DMS 273 (cell line): ENCODE measurements around the gene EYS.

Experiments used
- DNase-seq: peaks from one replicate; lab custom pipeline; 2025; ENCODE audit not compliant: unreplicated experiment; lab: John Stamatoyannopoulos, UW

The EYS gene

DNA sequence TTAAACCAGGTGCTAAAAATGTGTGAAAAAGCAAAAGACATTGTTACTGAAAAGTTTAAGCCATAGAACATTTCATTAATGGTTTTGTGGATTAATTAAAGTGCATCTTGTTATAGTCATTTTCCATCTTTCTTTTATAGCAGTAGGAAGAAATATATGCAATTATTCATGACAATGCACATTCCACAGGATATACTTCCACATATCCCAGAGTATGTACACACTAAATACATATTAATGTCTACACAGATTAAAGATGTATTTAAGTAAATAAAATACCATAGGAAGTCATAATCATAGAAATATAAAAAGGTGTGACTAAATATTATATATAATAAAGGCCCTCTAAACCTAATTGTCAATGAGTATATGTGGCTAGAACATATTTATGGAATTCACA, 1492.7 kb downstream of the EYS start:
- no peak for DNase-seq

DNA sequence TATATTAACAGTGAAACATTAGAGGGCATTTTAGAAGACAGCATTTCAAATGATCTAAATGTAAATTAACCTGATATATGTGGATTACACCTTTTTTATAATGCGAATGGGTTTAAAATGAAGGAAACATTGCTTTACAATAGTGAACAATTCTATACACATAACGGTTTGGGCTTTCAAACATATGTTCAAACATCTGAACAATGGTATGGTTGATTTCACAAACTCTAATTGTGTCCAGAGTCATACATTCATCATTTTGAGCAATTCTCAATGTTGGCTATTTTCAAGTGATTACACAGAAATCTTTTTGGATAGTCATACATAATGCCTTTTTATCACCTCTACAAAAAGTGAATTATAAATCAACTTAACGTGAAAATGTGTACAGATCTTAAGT, 1493.3 kb downstream of the EYS start:
- DNase-seq: no peak

DNA sequence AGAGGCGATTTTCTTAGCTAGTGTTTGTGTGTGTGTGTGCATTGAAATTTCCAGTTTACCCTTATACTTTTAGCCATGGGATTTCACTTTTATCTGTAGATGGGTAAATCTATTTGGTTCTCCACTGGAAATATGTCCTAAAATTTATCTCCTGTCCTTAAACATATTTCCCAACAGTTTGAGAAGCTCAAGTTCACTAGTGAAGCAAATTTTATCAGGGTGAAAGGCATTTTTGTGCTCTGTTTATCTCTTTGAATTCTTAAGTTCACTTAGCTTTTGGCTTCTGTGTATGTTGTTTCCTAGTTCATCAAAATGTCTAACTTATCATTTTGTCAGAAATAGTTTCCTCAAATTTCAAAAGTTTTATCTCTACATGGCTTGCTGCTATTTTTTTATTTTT, 1509.8 kb downstream of the EYS start:
- DNase-seq: no peak

DNA sequence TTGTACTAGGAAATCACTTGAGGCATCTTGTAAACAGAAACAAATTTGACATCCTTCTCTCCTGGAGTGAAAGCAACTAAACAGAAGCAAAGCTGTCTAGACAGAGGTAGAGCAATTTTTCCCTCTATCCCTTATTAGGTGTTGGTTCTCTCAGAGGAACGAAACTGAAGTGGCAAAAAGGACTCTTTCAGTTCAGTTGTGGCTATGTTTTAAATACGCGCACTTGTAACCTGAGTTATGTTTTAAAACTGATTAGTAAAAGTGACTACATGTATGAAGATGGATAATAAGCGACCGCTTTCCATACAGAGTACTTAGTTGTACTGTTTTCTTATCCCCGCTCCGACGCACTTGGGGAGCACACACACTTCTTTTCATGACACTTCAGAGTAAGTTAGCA, 1520.4 kb downstream of the EYS start:
- DNase-seq: no peak

DNA sequence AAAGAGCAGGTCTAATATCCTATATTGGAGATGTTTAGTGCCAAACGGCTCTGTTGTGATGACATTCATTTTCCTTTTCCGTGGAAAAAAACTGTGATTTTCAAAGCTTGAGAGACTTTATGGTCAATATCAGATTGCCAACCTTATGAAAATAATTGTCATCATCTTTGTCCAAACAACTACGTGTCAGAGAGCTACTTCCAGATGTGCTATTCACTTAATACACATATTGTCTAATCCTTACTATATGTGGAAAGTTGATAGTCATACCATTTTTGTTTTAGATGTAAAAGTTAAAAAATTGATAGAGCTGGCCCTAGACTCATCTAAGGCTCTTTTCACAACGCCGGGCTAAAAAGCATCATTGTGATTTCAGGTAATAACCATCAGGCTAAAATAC, 1521.4 kb downstream of the EYS start:
- no peak for DNase-seq

DNA sequence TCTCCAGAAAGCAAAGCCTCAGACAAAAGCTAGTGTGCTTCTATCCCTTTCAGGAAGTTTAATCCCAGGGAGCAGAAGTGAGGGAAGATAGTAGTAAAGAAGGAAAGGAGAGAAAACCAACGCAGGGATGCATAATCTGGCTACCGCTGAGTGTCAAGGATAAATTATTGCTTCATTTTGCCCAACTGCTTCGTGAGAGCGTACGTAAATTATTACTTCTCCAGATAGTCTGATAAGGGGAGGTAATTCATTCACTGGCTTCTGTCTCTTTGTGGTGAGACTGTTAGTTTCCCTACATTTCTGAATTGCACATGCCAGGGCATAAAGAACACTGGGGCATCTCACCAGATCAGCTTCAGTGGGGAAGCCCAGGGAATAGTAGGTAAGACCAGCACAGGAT, 1531.7 kb downstream of the EYS start:
- DNase-seq: no peak

DNA sequence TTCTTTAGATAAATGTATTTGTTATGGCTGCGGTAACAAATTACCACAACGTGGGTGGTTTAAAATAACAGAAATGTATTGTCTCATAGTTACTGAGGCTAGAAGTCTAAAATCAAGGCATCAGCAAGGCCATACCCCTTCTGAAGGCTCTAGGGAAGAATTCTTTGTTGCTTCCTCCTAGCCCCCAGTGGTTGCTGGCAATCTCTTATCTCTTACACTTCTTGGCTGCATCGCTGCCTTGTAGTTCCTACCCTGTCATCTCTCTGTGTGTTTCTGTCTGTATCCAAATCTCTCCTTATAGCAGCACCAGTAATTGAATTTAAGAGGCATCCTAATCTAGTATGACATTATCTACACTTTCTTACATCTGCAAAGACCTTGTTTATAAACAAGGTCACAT, 1536.7 kb downstream of the EYS start:
- no peak for DNase-seq

DNA sequence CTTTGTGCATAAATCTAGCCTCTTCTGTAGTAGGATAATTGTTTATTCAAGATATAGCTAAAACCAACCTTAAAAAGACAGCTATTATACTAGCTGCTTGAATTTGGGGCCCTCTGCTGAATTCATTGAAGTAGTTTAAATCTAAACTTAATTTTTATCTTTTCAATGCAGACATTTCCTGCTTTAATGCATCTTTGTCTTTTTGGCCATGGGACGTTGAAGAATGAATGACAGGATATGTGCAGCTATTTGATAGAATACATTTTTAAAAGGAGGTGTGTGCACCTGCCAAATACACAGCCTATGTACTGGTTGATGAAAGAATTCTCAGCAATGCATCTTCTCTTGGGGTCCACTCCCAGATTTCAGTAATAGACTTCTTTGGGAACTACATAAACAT, 1546.5 kb downstream of the EYS start:
- DNase-seq: no peak

DNA sequence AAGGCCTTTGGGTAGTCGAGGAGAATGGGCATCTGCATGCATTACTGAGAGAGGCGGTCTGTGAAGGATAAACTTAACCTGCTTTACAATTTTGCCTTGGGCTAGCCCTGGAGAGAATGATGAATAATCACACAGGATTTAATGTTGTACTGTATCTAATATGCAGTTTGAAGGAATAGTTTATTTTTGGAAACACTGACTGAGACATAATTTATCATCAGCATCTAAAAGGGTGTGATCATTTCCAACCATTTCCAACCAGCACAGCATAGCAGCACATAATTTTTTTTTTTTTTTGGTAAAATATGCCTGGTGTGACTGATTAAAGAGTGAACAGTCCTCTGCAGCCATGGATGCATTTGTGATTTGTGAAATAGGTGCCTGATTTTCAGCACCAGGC, 1552.0 kb downstream of the EYS start:
- no peak for DNase-seq

DNA sequence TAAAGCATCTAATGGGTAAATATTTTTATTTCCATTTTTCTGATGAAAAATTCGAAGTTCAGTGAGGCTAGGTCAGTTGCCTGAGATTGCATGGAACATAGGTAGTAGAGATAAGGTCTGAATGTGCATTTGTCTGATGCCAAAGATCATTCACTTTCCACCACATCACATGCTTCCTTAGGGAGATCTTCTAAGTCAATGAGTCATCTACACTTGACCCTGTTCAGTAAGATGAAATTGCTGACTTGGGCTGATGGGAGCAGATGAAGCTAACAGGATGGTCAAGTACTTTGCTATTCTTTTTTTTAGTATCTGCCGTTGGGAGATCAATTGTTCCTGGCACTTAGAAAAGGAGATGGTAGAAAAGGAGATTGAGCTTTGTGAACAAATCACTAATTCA, 1560.2 kb downstream of the EYS start:
- no peak for DNase-seq

DNA sequence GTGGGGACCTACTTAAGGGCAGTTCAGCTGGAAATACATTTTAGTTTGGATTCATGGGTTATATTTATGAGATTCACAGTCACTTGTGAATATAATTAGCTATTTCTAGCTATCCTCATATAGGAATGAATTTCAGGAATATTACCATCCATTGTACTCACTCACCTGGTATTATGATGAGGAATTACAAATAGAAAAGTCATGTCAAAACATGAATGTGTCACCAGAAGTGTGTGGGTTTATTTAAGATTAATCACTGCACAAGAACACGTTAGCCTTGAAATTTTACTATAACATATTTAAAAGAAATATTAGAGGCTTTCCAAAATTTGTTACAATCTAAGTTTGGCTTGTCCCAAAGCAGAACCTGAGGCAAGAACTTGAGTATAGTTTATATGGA, 1560.9 kb downstream of the EYS start:
- no peak for DNase-seq

DNA sequence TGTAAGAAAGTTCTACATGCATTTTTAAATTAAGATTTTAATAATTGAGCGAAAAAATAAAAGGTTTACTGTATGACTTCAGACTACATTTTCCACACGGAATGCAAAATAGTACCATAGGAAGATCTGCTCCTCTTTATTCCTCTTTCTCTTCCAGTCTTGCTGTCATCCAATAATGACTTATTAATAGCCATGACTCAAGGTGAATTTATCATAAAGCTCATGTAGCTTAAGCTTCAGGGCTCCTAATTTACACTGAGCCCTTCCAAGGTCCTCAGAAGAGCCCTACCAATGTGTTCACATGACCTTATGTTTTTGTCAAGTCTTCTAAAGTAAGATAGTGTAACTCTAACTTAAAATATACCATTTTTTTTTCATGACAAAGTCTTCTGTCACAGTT, 1561.4 kb downstream of the EYS start:
- DNase-seq: no peak

DNA sequence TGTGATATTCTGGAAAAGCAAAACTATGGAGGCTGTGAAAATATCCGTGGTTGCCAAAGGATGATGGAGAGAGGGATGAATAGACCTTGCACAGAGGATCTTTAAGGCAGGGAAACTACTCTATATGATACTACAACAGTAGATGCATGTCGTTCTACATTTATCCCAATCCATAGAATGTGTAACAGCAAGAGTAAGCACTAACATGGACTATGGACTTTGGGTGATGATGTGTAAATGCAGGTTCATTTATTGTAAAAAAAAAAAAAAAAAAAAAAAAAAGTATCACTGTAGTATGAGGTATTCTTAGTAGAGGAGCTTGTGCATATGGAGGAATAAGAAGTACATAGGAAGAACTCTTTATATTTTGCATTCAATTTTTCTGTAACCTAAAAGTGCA, 1563.9 kb downstream of the EYS start:
- DNase-seq: no peak

DNA sequence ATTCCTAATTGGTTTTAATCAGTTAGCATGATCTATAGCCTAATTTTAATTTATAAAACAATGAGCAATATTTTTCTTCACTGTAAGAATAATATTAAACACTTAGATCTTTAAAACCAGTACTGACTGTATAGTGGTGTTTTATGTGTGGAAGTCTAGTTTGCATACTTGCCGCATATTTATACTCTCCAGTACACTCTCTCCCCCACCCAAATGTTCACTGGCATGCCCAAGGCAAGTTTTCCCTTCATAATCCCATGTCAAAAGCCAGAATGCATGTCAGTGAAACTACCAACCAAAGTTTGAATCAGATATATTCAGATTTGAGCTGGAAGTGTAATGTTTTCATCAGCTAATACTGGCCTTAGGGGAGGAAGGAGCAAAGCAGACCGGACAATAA, 1565.3 kb downstream of the EYS start:
- DNase-seq: no peak

DNA sequence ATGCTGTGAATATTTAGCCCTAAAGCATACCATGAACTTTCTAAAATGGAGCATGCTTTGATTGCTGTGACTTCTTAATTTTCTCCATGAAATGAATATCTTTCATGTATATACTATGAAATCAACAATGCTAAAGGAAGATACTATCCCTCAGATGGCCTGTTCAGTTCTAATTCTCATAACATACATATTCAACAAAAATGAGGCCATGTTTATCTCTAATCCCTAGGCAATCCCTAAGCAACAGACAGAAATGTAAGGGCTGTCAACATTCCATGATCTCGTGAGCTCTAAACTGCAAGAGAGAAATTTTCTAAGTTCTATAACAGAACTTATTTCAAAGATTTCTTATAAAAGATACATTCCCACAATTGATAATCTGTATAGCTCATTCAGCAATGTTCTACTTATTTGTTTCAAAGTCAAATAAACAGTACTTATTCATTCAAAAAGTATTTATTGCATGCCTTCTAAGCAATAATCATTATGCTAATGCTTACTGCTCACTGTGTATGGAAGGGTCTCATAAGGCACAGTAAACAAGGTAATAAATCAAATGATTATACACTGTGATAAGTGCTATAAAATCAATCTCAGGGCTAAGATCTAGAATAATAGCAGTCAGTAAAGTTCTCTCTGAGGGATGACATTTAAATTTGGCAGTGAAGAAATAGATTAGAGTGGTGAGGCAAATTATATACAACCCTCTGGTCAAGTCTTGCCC, 1578.6 kb downstream of the EYS start:
- no peak for DNase-seq

DNA sequence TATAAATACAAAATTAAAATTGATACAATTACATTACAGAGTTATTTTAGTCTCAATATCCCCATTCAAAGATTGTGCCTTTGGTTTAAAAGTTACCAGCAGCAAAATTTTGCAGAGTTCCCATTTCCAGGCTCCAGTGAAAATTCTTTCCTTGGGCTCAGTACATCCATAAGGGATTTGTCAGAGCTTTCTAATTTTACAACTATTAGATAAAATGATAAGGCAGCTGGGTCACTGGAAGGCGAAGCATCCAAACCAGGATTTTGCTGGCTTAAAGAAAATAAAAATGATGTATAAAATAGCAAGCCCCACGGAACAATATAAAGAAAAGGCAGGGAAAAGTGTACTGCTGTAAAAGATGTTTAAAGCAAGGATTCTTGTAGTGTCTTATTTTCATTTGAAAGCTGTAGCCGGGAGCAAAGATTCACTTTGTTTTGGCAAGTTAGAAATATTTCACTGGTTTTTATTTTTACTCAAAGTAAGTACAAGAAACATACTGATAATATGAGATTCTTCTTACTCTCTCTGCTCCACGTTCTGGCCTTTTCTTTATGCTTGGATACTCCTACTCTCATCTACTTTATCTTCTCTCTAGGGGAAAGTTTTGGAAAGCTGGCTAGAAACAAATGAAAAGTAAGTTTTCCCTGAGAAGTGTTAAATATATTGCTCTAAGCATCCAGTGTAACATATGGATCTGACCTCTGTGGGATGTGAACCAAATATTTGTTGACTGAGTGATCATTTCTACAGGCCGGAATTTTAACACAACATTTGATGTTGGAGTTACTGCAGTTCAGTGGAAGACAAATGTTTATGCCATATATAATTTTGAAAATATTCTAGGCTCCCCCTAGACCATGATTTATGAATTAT, 1583.0 kb downstream of the EYS start:
- no peak for DNase-seq

DNA sequence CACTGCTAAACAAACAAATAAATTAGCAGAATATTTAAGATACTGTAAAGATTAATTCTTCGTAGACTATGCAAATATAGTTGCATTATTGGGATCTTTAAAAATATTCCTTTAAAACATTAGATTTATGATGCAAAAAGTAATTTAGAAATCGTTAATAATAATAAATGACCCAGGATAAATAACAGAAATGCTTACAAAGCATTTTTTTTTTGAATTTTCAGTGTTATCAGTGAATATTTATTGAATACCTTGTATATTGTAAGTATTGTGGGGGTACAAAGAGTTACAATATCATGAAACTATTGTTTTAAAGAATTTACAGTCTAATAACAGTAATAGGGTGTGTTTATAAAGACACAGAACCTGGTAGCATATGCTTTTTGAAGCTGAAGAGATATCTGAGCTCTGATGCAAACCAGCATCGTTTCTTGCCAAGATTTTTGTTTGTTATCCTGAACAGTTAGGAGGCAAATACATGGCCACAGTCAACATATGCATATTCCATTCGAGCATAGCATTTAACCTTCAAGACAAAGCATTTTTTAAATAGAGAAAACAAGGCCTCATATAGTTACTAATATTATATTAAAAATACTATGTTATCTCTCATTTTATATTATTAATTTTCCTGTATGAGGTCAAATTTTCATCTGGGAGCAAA, 1584.2 kb downstream of the EYS start:
- DNase-seq: no peak

DNA sequence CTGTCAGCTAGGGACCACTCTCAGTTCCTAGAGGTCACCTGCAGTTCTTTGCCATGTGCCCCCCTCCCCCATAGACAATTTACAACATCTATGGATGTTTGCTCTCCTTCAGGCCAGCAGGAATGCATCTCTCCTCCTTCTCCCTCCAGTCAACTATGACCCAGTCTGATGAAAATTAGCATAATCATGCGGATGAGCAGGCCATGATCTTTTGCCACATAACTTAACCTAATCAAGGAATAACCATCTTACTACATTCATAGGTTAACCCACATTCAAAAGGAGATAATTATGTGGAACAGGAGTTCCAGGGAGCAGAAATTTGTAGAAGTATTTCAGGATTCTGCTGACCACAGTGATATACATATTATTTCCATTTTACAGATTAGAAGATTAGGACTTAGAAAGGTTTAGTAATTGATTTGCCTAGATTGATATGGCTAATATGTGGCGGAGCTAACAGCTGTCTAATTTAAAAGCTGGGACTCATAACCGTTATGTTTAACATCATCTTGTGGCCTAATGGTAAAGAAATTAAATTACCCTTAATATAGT, 1585.9 kb downstream of the EYS start:
- no peak for DNase-seq

DNA sequence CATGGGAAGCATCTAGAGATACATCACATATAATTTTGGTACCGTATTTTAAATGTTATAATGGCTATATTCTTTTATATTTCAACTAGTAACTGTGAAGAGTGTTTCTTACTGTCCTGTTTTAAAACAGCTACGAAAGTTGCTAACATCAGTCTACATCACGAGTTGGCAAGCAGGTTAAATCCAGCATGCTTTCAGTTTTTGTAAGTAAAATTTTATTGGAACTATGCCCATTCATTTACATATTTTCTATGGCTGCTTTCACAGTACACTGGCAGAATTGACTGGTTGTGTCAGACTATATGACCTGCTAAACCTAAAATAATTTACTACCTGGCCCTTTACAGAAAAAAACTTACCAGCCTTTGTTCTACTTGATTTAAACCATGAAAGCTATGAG, 1593.3 kb downstream of the EYS start:
- DNase-seq: peak; percentile 2

DNA sequence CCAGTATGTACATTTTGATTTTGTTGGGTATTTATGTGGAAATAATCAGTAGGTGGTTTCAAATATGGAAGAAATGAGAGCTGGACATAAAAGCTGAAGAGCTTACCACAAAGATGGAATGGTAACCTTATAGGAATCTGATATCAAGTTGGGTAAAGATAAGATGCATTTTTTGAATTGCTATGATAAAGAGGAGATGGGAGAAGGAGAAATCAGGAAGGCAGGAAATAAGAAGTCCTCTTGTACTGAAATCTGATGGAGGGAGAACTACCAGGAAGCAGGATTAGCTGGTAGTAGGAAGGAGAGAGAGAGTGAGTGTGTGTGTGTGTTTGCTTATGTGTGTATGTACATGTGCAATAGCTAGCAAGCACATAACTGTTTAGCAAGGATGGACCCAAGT, 1603.0 kb downstream of the EYS start:
- no peak for DNase-seq

DNA sequence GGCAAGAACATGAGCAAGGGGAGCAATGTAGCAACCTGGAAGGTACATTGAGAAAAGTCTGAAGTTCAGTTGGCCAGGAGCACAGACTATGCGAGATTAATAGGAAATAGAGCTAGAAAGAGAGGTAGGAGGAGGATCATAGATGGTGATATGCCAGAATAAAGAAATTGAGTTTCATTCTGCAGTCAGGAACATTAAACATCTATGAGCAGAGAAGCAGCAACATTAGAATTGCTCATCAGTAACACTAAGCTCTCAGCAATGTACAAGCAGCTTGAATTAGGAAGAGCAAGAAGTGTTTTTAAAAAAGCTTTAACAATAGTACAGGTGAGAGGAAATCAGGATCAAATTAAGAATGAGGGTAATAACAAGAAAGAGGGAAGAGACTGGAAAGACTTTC, 1603.5 kb downstream of the EYS start:
- DNase-seq: no peak
